BJ (cell line): ENCODE measurements around the gene CRTC2. TPM values are rescaled to one million over a fixed set of nuclear protein-coding genes. Genes with fewer than 3 reads are reported as not detected.
"Not testable (repeated sequence)": the region's sequence is repeated elsewhere in the genome, so short reads cannot be mapped to it uniquely, and the experiment has no call there.

Experiments used
- CTCF ChIA-PET: fragments of 350-600 bp; formaldehyde crosslinking; extraction: SDS; loops from one replicate; lab custom pipeline; 2021; ENCODE audit warnings: antibody characterized with exemption, inconsistent platforms; lab: Yijun Ruan, JAX
- POLR2A ChIA-PET: fragments of 300-600 bp; sonication (Branson Sonifier 250); formaldehyde crosslinking; extraction: SDS; loops from one replicate; lab custom pipeline; 2021; ENCODE audit warnings: antibody characterized with exemption; lab: Charles Lee
- DNase-seq: peaks from one replicate; pipeline ENCODE4 v3.0.0-alpha.2; 2011; ENCODE audit warnings: low read depth
- H3K27me3 ChIP-seq: 2 replicates; pipeline ENCODE4 v1.6.0; 2011; ENCODE audit warnings: low read length; ENCODE audit not compliant: control insufficient read depth, insufficient read depth
- H3K36me3 ChIP-seq: 2 replicates; pipeline ENCODE4 v1.5.1; 2011; ENCODE audit warnings: low read length; ENCODE audit not compliant: control insufficient read depth, insufficient read depth
- H3K4me3 ChIP-seq: 2 replicates; pipeline ENCODE4 v1.5.1; 2011; ENCODE audit warnings: low read depth, mild to moderate bottlenecking, control low read depth, low read length
- CTCF ChIP-seq: IDR thresholded peaks from 2 replicates; pipeline ENCODE4 v1.5.1; 2011; ENCODE audit warnings: low read depth, mild to moderate bottlenecking, control low read depth, inconsistent platforms, low read length, moderate library complexity; ENCODE audit not compliant: insufficient read depth
- polyA plus RNA-seq: library from polyadenylated mRNA; depleted of rRNA; stranded (reverse); fragments of >200 nt; gene quantifications from 2 replicates; pipeline ENCODE4 v1.2.3, GENCODE V29; 2011

The CRTC2 gene
- polyA plus RNA-seq, 1 experiment, result 25.2 TPM

GRCh38 chr1:153919876-153920852, 38.2 kb downstream of the CRTC2 start:
- POLR2A ChIA-PET, result no interaction called here
- no peak overlapping the region for H3K4me3 ChIP-seq
- TF ChIP-seq CTCF, result peak; percentile 35; the same call in 1 of the 2 replicates

GRCh38 chr1:153916297-153916696, 42.1 kb downstream of the CRTC2 start:
- no peak for TF ChIP-seq CTCF
- H3K4me3 ChIP-seq, result no peak overlapping the region
- ChIA-PET CTCF (interaction anchor here (0.6 kb wide), 1 partner anchor 12 kb away, joined by 3 read pairs; no protein-coding TSS in a partner anchor), POLR2A (no interaction called here)
- DNase-seq, result no peak
- no peaks in the 10 kb centered on the region; the same call in 1 of the 2 replicates for H3K36me3 ChIP-seq
- H3K27me3 ChIP-seq, result no peaks in the 10 kb centered on the region

More at GRCh38 chr1:153919876-153920852, 38.2 kb downstream of the CRTC2 start:
- DNase-seq, result no peak
- Histone ChIP-seq H3K36me3 (no peaks in the 10 kb centered on the region; the same call in 1 of the 2 replicates), H3K27me3 (no peaks in the 10 kb centered on the region)
- CTCF ChIA-PET, result interaction anchor here (1.2 to 3.3 kb wide), 3 partner anchors 10 to 123 kb away, joined by 3 to 15 read pairs (median 9); no protein-coding TSS in a partner anchor

GRCh38 chr1:153912349-153912748, 46.1 kb downstream of the CRTC2 start:
- ChIA-PET CTCF (interaction anchor here (0.6 to 3.3 kb wide), 2 partner anchors 8 to 70 kb away, joined by 3 to 15 read pairs; no protein-coding TSS in a partner anchor), POLR2A (no interaction called here)
- no peaks in the 10 kb centered on the region for H3K27me3 ChIP-seq
- H3K36me3 ChIP-seq, result no peaks in the 10 kb centered on the region; the same call in 1 of the 2 replicates
- TF ChIP-seq CTCF, result no peak
- no peak overlapping the region for H3K4me3 ChIP-seq
- DNase-seq, result no peak

GRCh38 chr1:153910560-153910959, 47.9 kb downstream of the CRTC2 start:
- H3K27me3 ChIP-seq, H3K36me3 ChIP-seq, POLR2A ChIA-PET, H3K4me3 ChIP-seq, DNase-seq: not testable (repeated sequence)
- CTCF ChIA-PET, result interaction anchor here (0.7 to 3.3 kb wide), 2 partner anchors 10 to 14 kb away, joined by 3 to 15 read pairs; no protein-coding TSS in a partner anchor

GRCh38 chr1:153908071-153908470, 50.3 kb downstream of the CRTC2 start:
- no peak for TF ChIP-seq CTCF
- Histone ChIP-seq H3K27me3 (no peaks in the 10 kb centered on the region), H3K36me3 (no peaks in the 10 kb centered on the region; the same call in 1 of the 2 replicates), H3K4me3 (no peak overlapping the region)
- ChIA-PET POLR2A (no interaction called here), CTCF (interaction anchor here (0.7 kb wide), 1 partner anchor 99 kb away, joined by 5 read pairs; no protein-coding TSS in a partner anchor)
- no peak for DNase-seq
